Cardiac septum (tissue), 1 donor: ENCODE measurements around the gene GDPD1. TPM values are rescaled to one million over a fixed set of nuclear protein-coding genes. Genes with fewer than 3 reads are reported as not detected.
"Not testable (repeated sequence)": the region's sequence is repeated elsewhere in the genome, so short reads cannot be mapped to it uniquely, and the experiment has no call there.

Source experiments
- DNase-seq: peaks from one replicate; pipeline ENCODE4 v3.0.0-alpha.2; 2020; ENCODE audit warnings: low spot score
- intact Hi-C: fragments of 100-400 bp; cut with DNase I; formaldehyde crosslinking; loops from one replicate; pipeline ENCODE4 v1.14.0; 2022
- long read RNA-seq: library from polyadenylated mRNA; unstranded; transcript quantifications from one replicate; pipeline ENCODE4 v2.0.0, GENCODE V29; 2021
- total RNA-seq: library from RNA; stranded (reverse); fragmentation: NEBNext Ultra II Directional; extraction: Animal tissue kit (Norgen Biotek cat#: 25700); gene quantifications from one replicate; pipeline ENCODE4 v1.2.1, GENCODE V29; 2021
- donor health status: DM: no; HTN: no; CAD: no.

Gene GDPD1
- 1.2 TPM for total RNA-seq
- long read RNA-seq: 0 reads

DNA sequence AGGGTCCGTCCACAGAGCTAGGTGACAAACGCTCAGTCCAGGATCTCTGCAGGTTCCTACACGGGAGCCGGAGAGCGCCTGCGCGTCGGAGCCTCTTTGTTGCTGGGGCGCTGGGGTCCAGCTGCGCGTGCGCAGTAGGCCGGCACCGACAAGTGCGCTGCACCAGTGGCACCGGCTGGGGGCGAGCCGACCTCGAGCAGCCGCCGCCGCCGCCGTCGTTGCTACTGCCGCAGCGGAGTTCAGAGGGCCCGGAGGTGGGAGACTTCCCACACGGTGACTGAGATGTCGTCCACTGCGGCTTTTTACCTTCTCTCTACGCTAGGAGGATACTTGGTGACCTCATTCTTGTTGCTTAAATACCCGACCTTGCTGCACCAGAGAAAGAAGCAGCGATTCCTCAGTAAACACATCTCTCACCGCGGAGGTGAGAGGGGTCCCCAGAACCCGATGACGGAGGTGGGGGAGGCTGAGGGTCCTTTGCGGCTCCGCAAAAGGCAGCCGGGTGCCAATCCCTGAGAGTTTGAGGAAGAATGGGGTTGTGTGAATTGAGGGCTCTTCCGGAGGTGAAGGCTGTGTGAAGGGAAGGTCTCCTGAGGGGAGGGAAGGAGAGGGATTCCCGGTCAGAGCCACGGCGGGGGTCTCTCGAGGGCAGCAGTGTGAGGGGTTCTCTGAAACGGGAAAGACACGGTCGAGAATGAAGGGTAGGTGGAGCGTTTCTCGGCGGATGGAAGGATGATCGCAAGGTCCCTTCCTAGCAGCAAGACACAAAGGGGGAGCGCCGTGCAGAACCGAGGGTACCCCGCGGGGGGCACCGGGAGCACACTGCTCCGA is at the start of gene GDPD1:
Gene GDPD1, plus strand, starts transcription at position 184 of the 831 bp plus-strand sequence. Its CDS starts 99 bp downstream, at position 283.
- peak; percentile 98 for DNase-seq
- intact Hi-C loops: no loop called here

- DNase-seq: no peak
- intact Hi-C loops: no loop called here
Measured at GRCh38 chr17:59172436-59173004, 47.8 kb upstream of the GDPD1 start.

DNA sequence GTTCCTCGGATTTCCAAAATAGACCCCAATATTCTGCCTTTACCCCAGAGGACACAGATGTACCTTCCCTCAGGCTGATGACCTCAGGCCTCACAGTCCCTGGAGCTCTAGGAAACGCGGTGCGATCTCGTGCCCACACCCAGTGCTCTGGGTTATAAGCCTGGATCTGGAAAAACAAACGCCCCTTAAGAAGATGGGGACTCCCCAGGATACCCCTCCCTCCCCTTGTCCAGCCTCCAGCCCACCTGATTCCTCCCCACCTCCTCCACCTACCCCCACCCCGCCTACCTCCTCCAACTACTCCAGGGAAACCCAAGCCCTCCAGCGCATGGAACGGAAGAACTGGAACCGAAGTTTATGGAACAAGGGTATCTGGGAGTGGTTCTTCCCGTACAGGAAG is 45.6 kb upstream of the GDPD1 start:
- no peak for DNase-seq
- intact Hi-C loops: no loop called here

- DNase-seq: no peak
- intact Hi-C loops: no loop called here
Measured at GRCh38 chr17:59175076-59175475, 45.2 kb upstream of the GDPD1 start.

GRCh38 chr17:59178266-59178985 is 41.9 kb upstream of the GDPD1 start:
- DNase-seq: no peak
- intact Hi-C loops: no loop called here

DNA sequence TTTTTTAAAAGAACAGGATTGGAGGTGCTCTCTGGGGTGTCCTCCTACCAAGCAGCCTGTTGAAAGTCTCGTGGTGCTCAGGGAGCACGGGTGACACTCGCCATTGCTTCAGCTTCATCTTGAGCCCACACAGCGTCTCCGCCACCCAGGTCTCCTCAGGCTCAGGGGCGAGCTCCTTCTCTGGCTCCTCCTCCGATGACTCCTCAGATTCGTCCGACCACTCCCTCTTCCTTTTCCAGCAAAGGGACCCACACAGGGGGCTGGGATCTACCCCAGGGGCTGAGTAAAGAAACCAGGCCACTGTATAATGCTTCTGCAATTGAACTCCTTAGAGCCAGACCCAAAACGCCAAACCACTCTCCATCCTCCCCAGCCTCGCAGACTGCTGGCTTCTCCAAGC is 40.7 kb upstream of the GDPD1 start:
- intact Hi-C loops, DNase-seq: not testable (repeated sequence)

GRCh38 chr17:59180626-59181025 is 39.7 kb upstream of the GDPD1 start:
- intact Hi-C loops: no loop called here
- DNase-seq: no peak

DNA sequence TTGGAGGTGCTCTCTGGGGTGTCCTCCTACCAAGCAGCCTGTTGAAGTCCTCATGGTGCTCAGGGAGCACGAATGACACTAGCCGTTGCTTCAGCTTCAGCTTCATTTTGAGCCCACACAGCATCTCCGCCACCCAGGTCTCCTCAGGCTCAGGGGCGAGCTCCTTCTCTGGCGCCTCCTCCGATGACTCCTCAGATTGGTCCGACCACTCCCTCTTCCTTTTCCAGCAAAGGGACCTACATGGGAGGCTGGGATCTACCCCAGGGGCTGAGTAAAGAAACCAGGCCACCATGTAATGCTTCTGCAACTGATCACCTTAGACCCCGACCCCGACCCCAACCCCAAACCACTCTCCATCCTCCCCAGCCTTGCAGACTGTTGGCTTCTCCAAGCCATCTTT is 38.8 kb upstream of the GDPD1 start:
- intact Hi-C loops: no loop called here
- DNase-seq: no peak

- intact Hi-C loops: no loop called here
- no peak for DNase-seq
Measured at GRCh38 chr17:59185997-59186396, 34.3 kb upstream of the GDPD1 start.

DNA sequence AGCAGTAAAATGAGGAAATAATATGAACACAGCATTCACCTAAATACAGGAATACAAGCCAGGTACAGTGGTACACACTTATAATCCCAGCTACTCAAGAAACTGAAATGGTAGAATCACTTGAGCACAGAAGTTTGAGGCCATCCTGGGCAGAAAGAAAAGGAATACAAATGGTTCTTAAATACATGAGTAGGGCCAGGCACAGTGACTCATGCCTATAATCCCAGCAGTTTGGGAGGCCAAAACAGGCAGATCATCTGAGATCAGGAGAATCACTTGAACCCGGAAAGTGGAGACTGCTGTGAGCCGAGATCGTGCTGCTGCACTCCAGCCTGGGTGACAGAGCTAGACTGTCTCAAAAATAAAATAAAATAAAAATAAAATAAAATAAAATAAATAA is 33.5 kb upstream of the GDPD1 start:
- intact Hi-C loops: no loop called here
- no peak for DNase-seq

DNA sequence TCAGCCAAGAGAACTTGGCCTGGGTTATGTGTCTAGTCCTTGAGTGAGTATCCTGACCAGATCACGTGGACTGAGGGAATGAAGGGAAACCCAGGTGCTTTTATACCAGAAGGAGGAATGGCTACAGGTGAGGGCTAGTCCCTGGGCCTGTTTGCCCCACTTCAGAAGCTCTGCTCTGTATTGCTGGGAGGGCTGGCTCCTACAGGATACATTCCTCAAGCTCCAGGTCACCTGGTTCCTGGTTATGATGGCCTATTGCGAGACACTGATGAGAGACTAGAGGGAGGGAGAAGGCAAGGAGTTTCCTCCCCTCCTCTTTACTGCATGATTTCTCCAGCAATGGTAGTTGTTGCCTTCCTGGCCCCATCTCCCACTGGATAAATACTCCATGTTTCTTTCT is 29.5 kb upstream of the GDPD1 start:
- intact Hi-C loops: no loop called here
- no peak for DNase-seq

- intact Hi-C loops: no loop called here
- DNase-seq: no peak
Measured at GRCh38 chr17:59193336-59193862, 26.9 kb upstream of the GDPD1 start.

GRCh38 chr17:59199398-59199797 is 20.9 kb upstream of the GDPD1 start:
- DNase-seq: no peak
- intact Hi-C loops: no loop called here

DNA sequence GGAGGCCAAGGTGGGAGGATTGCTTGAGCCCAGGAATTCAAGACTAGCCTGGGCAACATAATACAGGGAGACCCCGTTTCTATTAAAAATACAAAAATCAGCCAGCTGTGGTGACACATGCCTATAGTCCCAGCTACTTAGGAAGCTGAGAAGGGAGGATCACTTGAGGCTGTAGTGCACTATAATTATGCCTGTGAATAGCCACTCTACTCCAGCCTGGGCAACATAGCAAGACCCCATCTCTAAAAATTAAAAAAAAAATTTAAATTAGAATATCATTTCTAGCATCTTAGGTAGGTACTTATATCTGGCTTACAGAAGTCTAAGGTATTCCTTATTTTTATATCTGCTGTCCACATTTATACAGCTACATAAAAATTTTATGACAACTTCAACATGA is 18.0 kb upstream of the GDPD1 start:
- intact Hi-C loops: no loop called here
- no peak for DNase-seq

DNA sequence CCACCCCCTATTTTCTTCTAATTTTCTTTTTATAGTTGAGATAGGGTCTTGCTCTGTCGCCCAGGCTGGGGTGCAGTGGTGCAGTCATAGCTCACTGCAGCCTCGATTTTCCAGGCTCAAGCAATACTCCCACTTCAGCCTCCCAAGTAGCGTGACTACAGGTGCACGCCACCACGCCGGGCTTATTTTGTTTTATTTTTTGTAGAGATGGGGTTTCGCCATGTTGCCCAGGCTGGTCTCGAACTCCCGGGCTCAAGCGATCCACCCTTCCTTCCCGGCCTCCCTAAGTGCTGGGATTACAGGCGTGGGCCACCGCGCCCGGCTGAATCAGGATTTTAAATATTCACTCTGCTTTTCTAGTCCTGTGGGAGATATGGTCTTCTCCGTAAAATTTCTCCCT is 941 bp upstream of the GDPD1 start:
- intact Hi-C loops: loop anchor here (10.0 kb wide), 1 partner anchor 695 kb away; no protein-coding TSS in a partner anchor
- DNase-seq: no peak

DNA sequence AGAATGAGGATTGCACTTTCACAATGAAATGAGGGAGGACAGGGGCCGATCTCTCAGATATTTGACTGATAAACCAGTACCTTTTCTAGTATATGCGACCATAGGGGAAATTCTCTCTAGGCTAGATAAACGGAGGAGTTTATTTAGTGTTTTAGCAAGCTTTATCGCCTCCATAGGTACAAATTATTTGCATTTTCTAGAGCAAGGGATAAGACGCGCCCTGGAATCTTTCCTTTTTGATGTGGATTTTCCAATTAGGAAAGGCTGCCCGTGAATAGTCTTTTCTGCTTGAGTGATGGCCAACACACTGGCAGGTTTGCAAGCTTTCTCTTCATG is 351 bp upstream of the GDPD1 start:
- intact Hi-C loops: loop anchor here (10.0 kb wide), 1 partner anchor 695 kb away; no protein-coding TSS in a partner anchor
- DNase-seq: no peak

DNA sequence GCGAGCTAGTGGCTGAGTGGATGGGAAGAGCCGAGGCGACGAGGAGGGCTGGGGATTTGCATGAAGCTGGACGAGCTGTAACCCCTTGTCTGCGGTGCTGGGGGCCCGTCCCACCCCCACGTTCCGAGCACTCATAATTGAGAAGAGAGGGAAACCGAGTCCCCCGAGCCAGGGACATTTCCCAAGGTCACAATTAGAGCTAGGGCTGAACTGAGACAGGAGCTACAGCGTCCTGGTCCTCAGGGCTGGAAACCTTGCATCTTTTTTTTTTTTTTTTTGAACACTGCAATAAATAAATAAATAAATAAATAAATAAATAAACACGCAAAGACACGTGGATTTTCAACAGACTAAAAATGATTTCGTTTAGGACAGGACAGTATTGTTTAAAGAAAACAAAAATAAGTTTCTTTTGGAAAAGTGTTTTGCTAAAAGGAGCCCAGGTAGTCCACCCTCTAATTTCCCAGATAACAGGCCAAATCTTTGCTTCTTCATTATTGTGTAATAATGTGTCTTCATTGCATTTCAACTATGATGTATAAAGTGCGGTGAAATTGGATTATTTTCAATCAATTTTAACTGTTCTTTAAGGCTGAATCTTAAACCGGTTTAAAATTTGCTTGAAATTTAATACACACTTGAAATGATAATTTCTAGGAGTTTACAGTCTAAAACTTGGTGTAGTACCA is 992 bp downstream of the GDPD1 start:
- DNase-seq: no peak
- intact Hi-C loops: no loop called here

DNA sequence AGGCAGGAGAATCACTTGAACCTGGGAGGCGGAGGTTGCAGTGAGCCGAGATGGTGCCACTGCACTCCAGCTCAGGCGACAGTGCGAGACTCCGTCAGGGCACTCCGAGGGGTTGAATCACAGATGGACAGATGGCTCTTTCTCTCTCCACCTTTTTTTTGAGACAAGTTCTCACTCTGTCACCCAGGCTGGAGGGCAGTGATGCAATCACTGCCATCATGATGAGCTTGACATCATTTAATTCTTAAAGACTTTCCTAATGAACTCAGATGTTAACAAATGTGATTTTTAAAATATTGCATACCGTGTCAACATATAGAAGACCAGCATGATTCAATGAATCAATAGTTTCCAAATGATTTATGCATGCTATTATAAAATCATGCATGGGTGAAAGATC is 3.5 kb downstream of the GDPD1 start:
- no peak for DNase-seq
- intact Hi-C loops: no loop called here

GRCh38 chr17:59228588-59228987 is 8.3 kb downstream of the GDPD1 start:
- intact Hi-C loops: not testable (repeated sequence)

GRCh38 chr17:59230764-59231163 is 10.5 kb downstream of the GDPD1 start:
- intact Hi-C loops: no loop called here
- DNase-seq: no peak

More at GRCh38 chr17:59228588-59228987, 8.3 kb downstream of the GDPD1 start:
- DNase-seq: not testable (repeated sequence)
